Embryonic facial prominence (tissue), 1 donor: ENCODE measurements around the gene PSG6.
"Not testable (repeated sequence)": the region's sequence is repeated elsewhere in the genome, so short reads cannot be mapped to it uniquely, and the experiment has no call there.

Experiments used
- DNase-seq: peaks from one replicate; pipeline ENCODE4 v3.0.0-alpha.2; 2016; ENCODE audit errors: extremely low spot score

The PSG6 gene

GRCh38 chr19:42911731-42912130, 6.0 kb downstream of the PSG6 start:
- not testable (repeated sequence) for DNase-seq

GRCh38 chr19:42906162-42906561, 11.5 kb downstream of the PSG6 start:
- not testable (repeated sequence) for DNase-seq

GRCh38 chr19:42900561-42900960, 17.1 kb downstream of the PSG6 start:
- not testable (repeated sequence) for DNase-seq

GRCh38 chr19:42899674-42900073, 18.0 kb downstream of the PSG6 start:
- not testable (repeated sequence) for DNase-seq

GRCh38 chr19:42899110-42899509, 18.6 kb downstream of the PSG6 start:
- not testable (repeated sequence) for DNase-seq

- not testable (repeated sequence) for DNase-seq
These were observed 19.0 kb downstream of the PSG6 start for GRCh38 chr19:42898656-42899055.

- DNase-seq, result not testable (repeated sequence)
These were observed 20.0 kb downstream of the PSG6 start for GRCh38 chr19:42897729-42898128.

GRCh38 chr19:42890446-42890845, 27.2 kb downstream of the PSG6 start:
- DNase-seq, result not testable (repeated sequence)

GRCh38 chr19:42887876-42888445, 29.7 kb downstream of the PSG6 start:
- DNase-seq, result not testable (repeated sequence)

- DNase-seq, result not testable (repeated sequence)
These were observed 35.0 kb downstream of the PSG6 start for GRCh38 chr19:42882730-42883129.

- not testable (repeated sequence) for DNase-seq
These were observed 35.7 kb downstream of the PSG6 start for GRCh38 chr19:42882010-42882409.

GRCh38 chr19:42881279-42881678, 36.4 kb downstream of the PSG6 start:
- not testable (repeated sequence) for DNase-seq

- DNase-seq, result not testable (repeated sequence)
These were observed 37.1 kb downstream of the PSG6 start for GRCh38 chr19:42880621-42881020.

GRCh38 chr19:42879613-42880012, 38.1 kb downstream of the PSG6 start, which contains the start of gene PSG1:
TSS of gene PSG1 (minus strand) at chr19:42879713. CDS start at chr19:42879581, 132 bp downstream.
- DNase-seq, result no peak

- not testable (repeated sequence) for DNase-seq
These were observed 41.1 kb downstream of the PSG6 start for GRCh38 chr19:42876596-42876995.

- not testable (repeated sequence) for DNase-seq
These were observed 41.8 kb downstream of the PSG6 start for GRCh38 chr19:42875881-42876280.

- DNase-seq, result not testable (repeated sequence)
These were observed 42.5 kb downstream of the PSG6 start for GRCh38 chr19:42874901-42875813.

GRCh38 chr19:42874136-42874535, 43.6 kb downstream of the PSG6 start:
- DNase-seq, result not testable (repeated sequence)

- DNase-seq, result no peak
These were observed 45.1 kb downstream of the PSG6 start for GRCh38 chr19:42872608-42873007.

- DNase-seq, result no peak
These were observed 60.2 kb downstream of the PSG6 start for GRCh38 chr19:42857544-42857867.

- DNase-seq, result not testable (repeated sequence)
These were observed 60.7 kb downstream of the PSG6 start for GRCh38 chr19:42856866-42857543.

GRCh38 chr19:42854745-42855144, 62.9 kb downstream of the PSG6 start:
- not testable (repeated sequence) for DNase-seq
